Mucosa of rectum (tissue), 2 donors: Measurements from ENCODE around the gene SYT17.

Source experiments
- H3K27ac ChIP-seq, 2 donors: one replicate each; pipeline ENCODE4 v1.7.0; 2013; ENCODE audit warnings: inconsistent platforms in 2 of 2, low read depth in 2 of 2, low read length in 2 of 2
- H3K27me3 ChIP-seq, 2 donors: one replicate each; pipeline ENCODE4 v1.7.0; 2013; ENCODE audit warnings: low read length in 2 of 2; ENCODE audit not compliant: control insufficient read depth in 2 of 2, insufficient read depth in 2 of 2
- H3K36me3 ChIP-seq, 2 donors: one replicate each; pipeline ENCODE4 v1.7.0; 2013; ENCODE audit warnings: low read length in 2 of 2; ENCODE audit not compliant: control insufficient read depth in 2 of 2, insufficient read depth in 2 of 2
- H3K4me1 ChIP-seq, 2 donors: one replicate each; pipeline ENCODE4 v1.7.0; 2013; ENCODE audit warnings: low read length in 2 of 2, mild to moderate bottlenecking in 1 of 2; ENCODE audit not compliant: control insufficient read depth in 2 of 2, insufficient read depth in 2 of 2
- H3K4me3 ChIP-seq, 2 donors: one replicate each; pipeline ENCODE4 v1.7.0; 2013; ENCODE audit warnings: low read length in 2 of 2
- H3K9ac ChIP-seq, 2 donors: one replicate each; pipeline ENCODE4 v1.7.0; 2013; ENCODE audit warnings: low read length in 2 of 2, low read depth in 1 of 2, mild to moderate bottlenecking in 1 of 2
- H3K9me3 ChIP-seq, 2 donors: one replicate each; pipeline ENCODE4 v1.7.0; 2013; ENCODE audit warnings: low read length in 2 of 2; ENCODE audit not compliant: control insufficient read depth in 2 of 2
- donor health status: healthy.
- donor health status: Normal muscosa, but diverticular disease.

Gene SYT17

GRCh38 chr16:19167710-19168370 lies at the start of gene SYT17:
SYT17 (plus strand) TSS chr16:19168240; CDS start chr16:19168647, 407 bp downstream.
- H3K9ac ChIP-seq: peak within 1 kb of the TSS; percentile 38 to 68
- no peaks in the 10 kb centered on the region for H3K36me3 ChIP-seq
- H3K4me1 ChIP-seq: peaks cover 2 to 5% of the 10 kb centered on the region in 2 donors
- H3K4me3 ChIP-seq: peak within 1 kb of the TSS; percentile 68 to 74
- peaks cover 0 to 2% of the 10 kb centered on the region in 2 donors for H3K27me3 ChIP-seq
- peak within 1 kb of the TSS; percentile 55 to 56 for H3K27ac ChIP-seq
- H3K9me3 ChIP-seq: no peaks in the 10 kb centered on the region

- Histone ChIP-seq H3K4me1 (peaks cover 33 to 46% of the 10 kb centered on the region in 2 donors), H3K9ac (peak overlapping the region; percentile 20 to 41), H3K27me3 (no peaks in the 10 kb centered on the region), H3K36me3 (peaks cover 3 to 11% of the 10 kb centered on the region in 2 donors), H3K4me3 (peak overlapping the region in 1 of 2 donors; percentile 62), H3K27ac (peak overlapping the region; percentile 46 to 79), H3K9me3 (no peaks in the 10 kb centered on the region)
These were observed 49.1 kb upstream of the SYT17 start for GRCh38 chr16:19118938-19119431.

GRCh38 chr16:19119564-19119963 lies 48.5 kb upstream of the SYT17 start:
- Histone ChIP-seq H3K36me3 (peaks cover 3 to 11% of the 10 kb centered on the region in 2 donors), H3K9ac (peak overlapping the region in 1 of 2 donors; percentile 41), H3K4me3 (peak overlapping the region in 1 of 2 donors; percentile 62), H3K27ac (peak overlapping the region; percentile 46 to 79), H3K27me3 (no peaks in the 10 kb centered on the region), H3K4me1 (peaks cover 37 to 47% of the 10 kb centered on the region in 2 donors), H3K9me3 (no peaks in the 10 kb centered on the region)

GRCh38 chr16:19123535-19124178 lies 44.4 kb upstream of the SYT17 start:
- no peaks in the 10 kb centered on the region for H3K27me3 ChIP-seq
- H3K27ac ChIP-seq: peak overlapping the region; percentile 62 to 73
- H3K36me3 ChIP-seq: peaks cover 0 to 4% of the 10 kb centered on the region in 2 donors
- H3K9me3 ChIP-seq: peaks cover 0 to 3% of the 10 kb centered on the region in 2 donors
- H3K9ac ChIP-seq: peak overlapping the region in 1 of 2 donors; percentile 19
- H3K4me1 ChIP-seq: peaks cover 15 to 19% of the 10 kb centered on the region in 2 donors
- no peak overlapping the region for H3K4me3 ChIP-seq

GRCh38 chr16:19126300-19126699 lies 41.7 kb upstream of the SYT17 start:
- Histone ChIP-seq H3K27ac (no peak overlapping the region), H3K36me3 (no peaks in the 10 kb centered on the region)

GRCh38 chr16:19127205-19127604 lies 40.8 kb upstream of the SYT17 start:
- Histone ChIP-seq H3K9me3 (peaks cover 0 to 3% of the 10 kb centered on the region in 2 donors), H3K27ac (no peak overlapping the region), H3K27me3 (no peaks in the 10 kb centered on the region), H3K36me3 (no peaks in the 10 kb centered on the region), H3K9ac (no peak overlapping the region), H3K4me1 (peaks cover 30 to 33% of the 10 kb centered on the region in 2 donors), H3K4me3 (no peak overlapping the region)

More at GRCh38 chr16:19126300-19126699, 41.7 kb upstream of the SYT17 start:
- no peak overlapping the region for H3K9ac ChIP-seq
- no peaks in the 10 kb centered on the region for H3K27me3 ChIP-seq
- H3K9me3 ChIP-seq: peaks cover 0 to 3% of the 10 kb centered on the region in 2 donors
- H3K4me3 ChIP-seq: no peak overlapping the region
- H3K4me1 ChIP-seq: peaks cover 21 to 24% of the 10 kb centered on the region in 2 donors

- Histone ChIP-seq H3K4me3 (no peak overlapping the region), H3K36me3 (no peaks in the 10 kb centered on the region), H3K4me1 (peaks cover 33 to 34% of the 10 kb centered on the region in 2 donors), H3K9ac (no peak overlapping the region), H3K9me3 (peaks cover 0 to 3% of the 10 kb centered on the region in 2 donors), H3K27me3 (no peaks in the 10 kb centered on the region), H3K27ac (peak overlapping the region in 1 of 2 donors; percentile 19)
These were observed 40.3 kb upstream of the SYT17 start for GRCh38 chr16:19127674-19128131.

- H3K27me3 ChIP-seq: no peaks in the 10 kb centered on the region
- no peak overlapping the region for H3K4me3 ChIP-seq
- peaks cover 0 to 3% of the 10 kb centered on the region in 2 donors for H3K9me3 ChIP-seq
- no peak overlapping the region for H3K27ac ChIP-seq
- no peak overlapping the region for H3K9ac ChIP-seq
- H3K4me1 ChIP-seq: peaks cover 31 to 37% of the 10 kb centered on the region in 2 donors
- no peaks in the 10 kb centered on the region for H3K36me3 ChIP-seq
These were observed 39.4 kb upstream of the SYT17 start for GRCh38 chr16:19128454-19129200.

GRCh38 chr16:19130385-19130784 lies 37.7 kb upstream of the SYT17 start:
- Histone ChIP-seq H3K27ac (peak overlapping the region; percentile 65 to 74), H3K4me3 (no peak overlapping the region), H3K9ac (no peak overlapping the region), H3K36me3 (no peaks in the 10 kb centered on the region), H3K9me3 (peaks cover 0 to 3% of the 10 kb centered on the region in 2 donors), H3K27me3 (no peaks in the 10 kb centered on the region), H3K4me1 (peaks cover 26 to 30% of the 10 kb centered on the region in 2 donors)
